Mesendoderm (in vitro differentiated cells): ENCODE measurements around the gene GRK3.
"Not testable (repeated sequence)": the region's sequence is repeated elsewhere in the genome, so short reads cannot be mapped to it uniquely, and the experiment has no call there.

Experiments
- DNase-seq: peaks from one replicate; pipeline ENCODE4 v3.0.0; 2013
- H2AK5ac ChIP-seq: 2 replicates; pipeline ENCODE4 v1.6.1; 2013; ENCODE audit warnings: low read length, inconsistent platforms
- H2BK120ac ChIP-seq: 2 replicates; pipeline ENCODE4 v1.6.1; 2013; ENCODE audit warnings: low read depth, mild to moderate bottlenecking, low read length, moderate library complexity, mixed read lengths
- H2BK15ac ChIP-seq: replicated peaks from 2 replicates; pipeline ENCODE4 v1.6.1; 2013; ENCODE audit warnings: low read depth, mild to moderate bottlenecking, moderate library complexity
- H2BK5ac ChIP-seq: 2 replicates; pipeline ENCODE4 v1.6.1; 2013; ENCODE audit warnings: low read length, inconsistent platforms
- H3K18ac ChIP-seq: 2 replicates; pipeline ENCODE4 v1.6.1; 2013; ENCODE audit warnings: mild to moderate bottlenecking, low read length, mixed read lengths
- H3K23ac ChIP-seq: one replicate; pipeline ENCODE4 v1.6.1; 2013; ENCODE audit warnings: low read length
- H3K27ac ChIP-seq: 2 replicates; pipeline ENCODE4 v1.5.1; 2013; ENCODE audit warnings: low read depth, mild to moderate bottlenecking, inconsistent platforms, low read length, moderate library complexity
- H3K27me3 ChIP-seq: 2 replicates; pipeline ENCODE4 v1.6.1; 2013; ENCODE audit warnings: low read length, control low read depth, mild to moderate bottlenecking, inconsistent platforms; ENCODE audit not compliant: insufficient read depth, poor library complexity
- H3K36me3 ChIP-seq: 2 replicates; pipeline ENCODE4 v1.6.1; 2013; ENCODE audit warnings: low read length, inconsistent platforms; ENCODE audit not compliant: control insufficient read depth, insufficient read depth
- H3K4ac ChIP-seq: one replicate; pipeline ENCODE4 v1.6.1; 2013; ENCODE audit warnings: low read depth, mild to moderate bottlenecking, low read length, moderate library complexity
- H3K4me1 ChIP-seq: 2 replicates; pipeline ENCODE4 v1.6.1; 2013; ENCODE audit warnings: low read depth, low read length, inconsistent platforms; ENCODE audit not compliant: control insufficient read depth
- H3K4me2 ChIP-seq: 2 replicates; pipeline ENCODE4 v1.6.1; 2013; ENCODE audit warnings: low read length
- H3K4me3 ChIP-seq: 2 replicates; pipeline ENCODE4 v1.5.1; 2013; ENCODE audit warnings: mild to moderate bottlenecking, low read length
- H3K56ac ChIP-seq: one replicate; pipeline ENCODE4 v1.6.1; 2013; ENCODE audit warnings: low read length
- H3K79me1 ChIP-seq: 2 replicates; pipeline ENCODE4 v1.6.1; 2013; ENCODE audit warnings: low read length, inconsistent platforms
- H3K79me2 ChIP-seq: 2 replicates; pipeline ENCODE4 v1.6.1; 2013; ENCODE audit warnings: mild to moderate bottlenecking, low read length; ENCODE audit not compliant: control insufficient read depth, insufficient read depth
- H3K9ac ChIP-seq: 2 replicates; pipeline ENCODE4 v1.6.1; 2013; ENCODE audit warnings: low read length, inconsistent platforms
- H4K5ac ChIP-seq: one replicate; pipeline ENCODE4 v1.6.1; 2013; ENCODE audit warnings: low read length
- H4K8ac ChIP-seq: one replicate; pipeline ENCODE4 v1.6.1; 2013; ENCODE audit warnings: low read depth, mild to moderate bottlenecking, control low read depth, low read length, moderate library complexity
- WGBS: extraction: QIAGEN DNeasy Blood & Tissue Kit; methylation state at CpG from one replicate; pipeline ENCODE4 v1.1.7; 2013; ENCODE audit warnings: low lambda C conversion rate, missing lambda C conversion rate; ENCODE audit not compliant: insufficient coverage; ENCODE audit errors: extremely low coverage; 5-methylcytosine and 5-hydroxymethylcytosine counted together

The GRK3 gene

GRCh38 chr22:25569361-25569760 lies 4.9 kb downstream of the GRK3 start:
- no peak overlapping the region for H4K8ac ChIP-seq
- H3K23ac ChIP-seq = no peak overlapping the region
- H3K27ac ChIP-seq = no peak overlapping the region
- H3K79me2 ChIP-seq = peaks cover 2% of the 10 kb centered on the region
- H3K27me3 ChIP-seq = no peaks in the 10 kb centered on the region
- no peaks in the 10 kb centered on the region for H3K4me1 ChIP-seq
- H3K9ac ChIP-seq = no peak overlapping the region
- no peak overlapping the region for H3K4me3 ChIP-seq
- no peaks in the 10 kb centered on the region for H3K36me3 ChIP-seq
- no peak overlapping the region for H3K18ac ChIP-seq
- H3K4ac ChIP-seq = no peak overlapping the region
- no peak overlapping the region for H2BK120ac ChIP-seq
- H4K5ac ChIP-seq = no peak overlapping the region
- H3K4me2 ChIP-seq = no peak overlapping the region
- WGBS = no CpG with 5 or more reads among the region's 9 CpGs
- DNase-seq = no peak
- H3K79me1 ChIP-seq = peaks cover 3% of the 10 kb centered on the region
- no peak overlapping the region for H2AK5ac ChIP-seq
- H2BK5ac ChIP-seq = no peak overlapping the region
- no peak overlapping the region for H3K56ac ChIP-seq
- no peak overlapping the region for H2BK15ac ChIP-seq

GRCh38 chr22:25569983-25570382 lies 5.5 kb downstream of the GRK3 start:
- no CpG with 5 or more reads among the region's 10 CpGs for WGBS

GRCh38 chr22:25570486-25570885 lies 6.0 kb downstream of the GRK3 start:
- Histone ChIP-seq H4K8ac (no peak overlapping the region), H4K5ac (no peak overlapping the region), H2BK5ac (no peak overlapping the region), H3K4me3 (no peak overlapping the region), H3K4ac (no peak overlapping the region), H3K79me2 (peaks cover 2% of the 10 kb centered on the region), H2BK120ac (no peak overlapping the region), H3K79me1 (peaks cover 3% of the 10 kb centered on the region), H3K4me1 (no peaks in the 10 kb centered on the region), H3K56ac (no peak overlapping the region), H2BK15ac (no peak overlapping the region), H2AK5ac (no peak overlapping the region), H3K27ac (no peak overlapping the region), H3K9ac (no peak overlapping the region), H3K18ac (no peak overlapping the region), H3K36me3 (no peaks in the 10 kb centered on the region), H3K23ac (no peak overlapping the region), H3K4me2 (no peak overlapping the region), H3K27me3 (no peaks in the 10 kb centered on the region)
- no peak for DNase-seq
- WGBS = no CpG with 5 or more reads among the region's 2 CpGs

More at GRCh38 chr22:25569983-25570382, 5.5 kb downstream of the GRK3 start:
- H2BK5ac ChIP-seq = no peak overlapping the region
- H3K36me3 ChIP-seq = no peaks in the 10 kb centered on the region
- H3K79me2 ChIP-seq = peaks cover 2% of the 10 kb centered on the region
- H2AK5ac ChIP-seq = no peak overlapping the region
- no peak overlapping the region for H3K27ac ChIP-seq
- no peak overlapping the region for H3K4me2 ChIP-seq
- H2BK120ac ChIP-seq = no peak overlapping the region
- H2BK15ac ChIP-seq = no peak overlapping the region
- no peak overlapping the region for H3K56ac ChIP-seq
- H4K5ac ChIP-seq = no peak overlapping the region
- DNase-seq = no peak
- no peak overlapping the region for H4K8ac ChIP-seq
- H3K18ac ChIP-seq = no peak overlapping the region
- H3K23ac ChIP-seq = no peak overlapping the region
- no peak overlapping the region for H3K4me3 ChIP-seq
- no peaks in the 10 kb centered on the region for H3K27me3 ChIP-seq
- no peak overlapping the region for H3K9ac ChIP-seq
- peaks cover 3% of the 10 kb centered on the region for H3K79me1 ChIP-seq
- H3K4me1 ChIP-seq = no peaks in the 10 kb centered on the region
- H3K4ac ChIP-seq = no peak overlapping the region

GRCh38 chr22:25571969-25572707 lies 7.7 kb downstream of the GRK3 start:
- not testable (repeated sequence) for H3K4me2 ChIP-seq, H3K27me3 ChIP-seq, H4K8ac ChIP-seq, H3K4me3 ChIP-seq, H2BK120ac ChIP-seq, H3K4me1 ChIP-seq, DNase-seq, H3K9ac ChIP-seq, H3K79me1 ChIP-seq, H2AK5ac ChIP-seq, H3K36me3 ChIP-seq, H3K56ac ChIP-seq, H2BK5ac ChIP-seq, H3K18ac ChIP-seq, H4K5ac ChIP-seq, H2BK15ac ChIP-seq, H3K4ac ChIP-seq, H3K79me2 ChIP-seq, H3K23ac ChIP-seq, H3K27ac ChIP-seq
- WGBS = no CpG with 5 or more reads among the region's 8 CpGs

GRCh38 chr22:25572708-25573171 lies 8.3 kb downstream of the GRK3 start:
- Histone ChIP-seq H3K56ac (no peak overlapping the region), H3K36me3 (no peaks in the 10 kb centered on the region), H3K4me3 (no peak overlapping the region), H3K9ac (no peak overlapping the region), H3K79me1 (peaks cover 3% of the 10 kb centered on the region), H2BK5ac (no peak overlapping the region), H3K27ac (no peak overlapping the region), H3K23ac (no peak overlapping the region), H2BK15ac (no peak overlapping the region), H3K79me2 (peaks cover 2% of the 10 kb centered on the region), H3K18ac (no peak overlapping the region), H3K4me2 (no peak overlapping the region), H4K8ac (no peak overlapping the region), H3K4me1 (no peaks in the 10 kb centered on the region), H2AK5ac (no peak overlapping the region), H2BK120ac (no peak overlapping the region), H4K5ac (no peak overlapping the region), H3K4ac (no peak overlapping the region), H3K27me3 (no peaks in the 10 kb centered on the region)
- no peak for DNase-seq

- Histone ChIP-seq H3K56ac (no peak overlapping the region), H2BK15ac (no peak overlapping the region), H2BK5ac (no peak overlapping the region), H4K5ac (no peak overlapping the region), H4K8ac (no peak overlapping the region), H3K79me2 (peaks cover 2% of the 10 kb centered on the region), H3K9ac (no peak overlapping the region), H2BK120ac (no peak overlapping the region), H3K4me3 (no peak overlapping the region), H3K4ac (no peak overlapping the region), H3K23ac (no peak overlapping the region), H3K27me3 (no peaks in the 10 kb centered on the region), H3K79me1 (peaks cover 3% of the 10 kb centered on the region), H3K4me1 (no peaks in the 10 kb centered on the region), H3K27ac (no peak overlapping the region), H3K36me3 (no peaks in the 10 kb centered on the region), H3K18ac (no peak overlapping the region), H3K4me2 (no peak overlapping the region), H2AK5ac (no peak overlapping the region)
- WGBS = no CpG with 5 or more reads among the region's 5 CpGs
- no peak for DNase-seq
These were observed 9.4 kb downstream of the GRK3 start for GRCh38 chr22:25573841-25574240.
